ENCODE results near the gene ZDHHC12.

Gene ZDHHC12

GRCh38 chr9:128688501-128689292 is 35.2 kb downstream of the ZDHHC12 start, which contains the start of gene SET:
SET (plus strand) TSS chr9:128689222; CDS start chr9:128689583, 361 bp downstream.
- no peak for TF ChIP-seq CTCF (IDR thresholded peaks at IDR 0.05; ENCODE audit: control insufficient read depth, extremely low read depth, insufficient read depth)
- peak within 1 kb of the TSS; percentile 97 for H3K4me3 ChIP-seq (ENCODE audit: low read depth, low read length)
- no peak for DNase-seq (ENCODE audit: low read depth)

GRCh38 chr9:128687453-128687852 is 36.5 kb downstream of the ZDHHC12 start:
- H3K4me3 ChIP-seq (ENCODE audit: low read depth, low read length): no peak overlapping the region
- no peak for TF ChIP-seq CTCF (IDR thresholded peaks at IDR 0.05; ENCODE audit: control insufficient read depth, extremely low read depth, insufficient read depth)
- no peak for DNase-seq (ENCODE audit: low read depth)

GRCh38 chr9:128685636-128686489 is 38.1 kb downstream of the ZDHHC12 start:
- DNase-seq (ENCODE audit: low read depth): no peak
- peak overlapping the region; percentile 97; the same call in 1 of the 2 replicates for H3K4me3 ChIP-seq (ENCODE audit: low read depth, low read length)
- no peak for TF ChIP-seq CTCF (IDR thresholded peaks at IDR 0.05; ENCODE audit: control insufficient read depth, extremely low read depth, insufficient read depth)

- peak; percentile 85 for DNase-seq (ENCODE audit: low read depth)
- peak overlapping the region; percentile 97 for H3K4me3 ChIP-seq (ENCODE audit: low read depth, low read length)
- TF ChIP-seq CTCF (IDR thresholded peaks at IDR 0.05; ENCODE audit: control insufficient read depth, extremely low read depth, insufficient read depth): no peak
Observed at GRCh38 chr9:128684325-128685199, 39.4 kb downstream of the ZDHHC12 start.

GRCh38 chr9:128684065-128684324 is 39.9 kb downstream of the ZDHHC12 start:
- peak overlapping the region; percentile 97 for H3K4me3 ChIP-seq (ENCODE audit: low read depth, low read length)
- no peak for DNase-seq (ENCODE audit: low read depth)
- TF ChIP-seq CTCF (IDR thresholded peaks at IDR 0.05; ENCODE audit: control insufficient read depth, extremely low read depth, insufficient read depth): no peak

GRCh38 chr9:128683340-128684064 is 40.4 kb downstream of the ZDHHC12 start:
- no peak for DNase-seq (ENCODE audit: low read depth)
- peak overlapping the region; percentile 97 for H3K4me3 ChIP-seq (ENCODE audit: low read depth, low read length)
- TF ChIP-seq CTCF (IDR thresholded peaks at IDR 0.05; ENCODE audit: control insufficient read depth, extremely low read depth, insufficient read depth): no peak
